SHP77 (cell line): ENCODE data around the gene EBNA1BP2.
A peak's percentile ranks its signal among the peaks of the same experiment; 100 is the strongest.
"Not testable (repeated sequence)": the region's sequence is repeated elsewhere in the genome, so short reads cannot be mapped to it uniquely, and the experiment has no call there.

Experiments
- DNase-seq, 2 experiments: peaks; one replicate each; lab custom pipeline; 2025; lab: John Stamatoyannopoulos, UW

Gene EBNA1BP2

DNA sequence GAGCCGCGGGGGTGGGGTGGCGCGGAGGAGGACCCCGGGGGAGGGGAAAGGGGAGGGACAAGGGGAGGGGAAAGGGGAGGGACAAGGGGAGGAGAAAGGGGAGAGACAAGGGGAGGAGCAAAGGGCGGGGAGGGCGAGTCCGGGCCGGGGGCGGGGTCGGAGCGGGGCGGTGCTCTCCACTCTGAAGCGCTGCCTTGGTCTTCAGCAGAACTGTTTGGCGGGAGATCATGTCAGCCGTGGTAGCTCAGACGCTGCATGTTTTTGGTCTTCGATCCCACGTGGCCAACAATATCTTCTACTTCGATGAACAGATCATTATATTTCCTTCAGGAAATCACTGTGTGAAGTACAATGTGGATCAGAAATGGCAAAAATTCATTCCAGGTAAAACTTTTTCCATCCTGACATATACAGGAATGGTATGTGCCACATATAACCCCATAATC, 460 bp upstream of the EBNA1BP2 start:
- DNase-seq, result peak; percentile 79 to 85

DNA sequence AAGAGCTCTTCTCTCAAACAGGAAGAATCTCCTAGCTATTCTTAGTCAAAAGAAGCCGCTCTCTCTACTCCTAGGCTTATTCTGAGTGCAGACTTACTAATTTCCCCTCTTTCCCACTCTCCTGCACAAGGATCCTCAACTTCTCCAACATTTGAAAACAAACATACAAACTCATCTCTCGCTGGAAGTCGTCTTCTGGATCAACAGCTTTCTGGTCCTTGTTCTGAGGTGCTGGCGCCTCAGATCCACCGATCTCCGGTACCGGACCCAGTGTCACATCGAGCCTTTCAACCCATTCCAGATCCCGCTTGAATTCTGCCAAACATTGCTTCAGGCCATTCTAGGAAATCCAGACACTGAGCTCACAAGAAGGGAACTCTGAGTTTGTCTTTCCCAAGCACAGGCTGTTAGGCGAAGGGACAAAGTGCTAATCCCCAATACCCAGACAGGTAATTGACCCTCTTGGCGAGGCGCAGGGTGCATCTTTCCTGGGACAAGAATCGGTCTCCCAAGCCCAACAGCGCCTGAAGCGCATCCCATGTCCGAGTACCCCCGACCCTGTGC, 696 bp downstream of the EBNA1BP2 start:
- no peak for DNase-seq

DNA sequence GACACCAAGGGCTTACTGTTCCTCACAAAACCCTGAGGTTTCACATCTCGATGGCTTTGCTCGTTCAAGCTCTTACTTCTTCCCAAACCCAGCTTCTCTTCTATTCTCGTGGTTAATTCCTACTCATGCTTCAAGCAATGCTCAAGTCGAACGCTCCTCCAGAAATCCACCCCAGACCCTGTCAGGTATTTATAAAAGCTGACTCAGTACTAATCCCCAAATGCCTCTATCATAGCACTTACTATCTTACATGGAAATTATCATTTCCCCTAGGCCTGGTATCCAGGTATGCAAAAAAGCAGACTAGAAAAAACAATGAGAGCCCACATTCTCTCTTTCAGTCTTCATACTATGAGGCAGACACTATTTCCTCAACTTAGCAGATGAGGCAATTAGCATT, 6.3 kb downstream of the EBNA1BP2 start:
- DNase-seq, result no peak

DNA sequence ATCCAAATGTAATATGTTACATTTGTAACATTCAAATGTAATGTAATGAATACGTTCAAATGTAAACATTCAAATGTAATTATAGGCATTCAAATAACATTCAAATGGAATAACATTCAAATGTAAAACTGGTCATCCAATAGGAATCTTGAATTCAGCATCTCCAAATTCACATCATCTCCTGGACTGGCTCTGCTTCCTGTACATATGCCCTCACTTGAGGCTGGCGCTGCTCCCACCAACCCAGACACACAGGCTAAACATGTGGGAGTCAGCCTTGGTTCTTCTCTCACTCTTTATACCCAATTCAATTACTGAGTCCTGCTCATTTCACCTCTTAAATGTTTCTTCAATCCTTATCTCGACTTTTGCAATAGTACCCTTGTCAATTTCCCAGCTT, 6.9 kb downstream of the EBNA1BP2 start:
- no peak for DNase-seq

DNA sequence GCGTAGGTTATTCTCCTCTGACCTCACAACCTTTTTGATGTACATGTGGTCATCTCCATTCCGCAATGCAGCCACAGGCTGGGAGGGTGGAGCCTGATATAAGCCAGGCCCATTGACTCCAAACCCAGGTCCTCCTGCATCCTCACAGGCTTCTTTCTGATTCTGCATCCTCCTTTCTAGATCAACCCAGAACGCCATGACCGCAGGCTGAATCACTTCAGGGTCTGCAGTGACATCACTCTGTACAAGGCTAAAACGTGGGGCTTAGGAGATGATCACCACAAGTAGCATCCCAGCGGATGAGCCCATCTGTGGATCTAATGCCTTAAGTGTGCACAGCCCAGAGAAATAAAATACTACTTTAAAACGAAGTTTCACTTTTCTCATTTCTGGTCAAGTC, 16.1 kb downstream of the EBNA1BP2 start:
- no peak for DNase-seq

DNA sequence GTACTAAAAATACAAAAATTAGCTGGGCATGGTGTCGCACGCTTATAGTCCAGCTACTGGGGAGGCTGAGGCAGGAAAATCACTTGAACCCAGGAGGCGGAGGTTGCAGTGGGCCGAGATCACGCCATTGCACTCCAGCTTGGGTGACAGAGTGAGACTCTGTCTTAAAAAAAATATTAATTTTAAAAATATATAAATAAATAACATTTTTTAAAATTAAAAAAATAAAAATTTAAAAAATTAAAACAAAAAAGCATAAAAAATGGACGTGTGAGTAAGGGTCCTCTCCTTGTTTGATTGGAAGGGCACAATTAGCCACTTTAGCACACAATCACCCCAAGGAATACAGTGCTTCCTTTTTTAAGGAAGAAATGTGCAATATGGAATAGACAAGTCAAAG, 18.6 kb downstream of the EBNA1BP2 start:
- no peak for DNase-seq

DNA sequence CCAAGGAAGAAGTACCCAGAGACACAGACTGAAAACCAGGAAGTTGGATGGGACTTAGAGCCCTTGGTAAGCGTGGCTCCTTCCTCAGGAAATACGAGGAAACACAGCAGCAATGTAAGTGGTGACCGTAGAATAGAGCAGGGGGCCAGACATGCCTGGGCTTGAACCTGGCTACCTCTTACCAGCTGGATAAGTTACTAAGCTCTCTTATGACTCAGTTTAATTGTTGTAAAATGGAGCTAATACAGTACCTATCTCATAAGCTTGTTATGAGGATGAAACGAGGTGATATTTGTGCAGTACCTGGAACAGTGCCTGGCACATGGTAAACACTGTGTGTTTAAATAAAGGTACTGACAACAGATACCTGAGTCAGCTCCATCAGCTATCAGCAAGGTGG, 19.2 kb downstream of the EBNA1BP2 start:
- no peak for DNase-seq

DNA sequence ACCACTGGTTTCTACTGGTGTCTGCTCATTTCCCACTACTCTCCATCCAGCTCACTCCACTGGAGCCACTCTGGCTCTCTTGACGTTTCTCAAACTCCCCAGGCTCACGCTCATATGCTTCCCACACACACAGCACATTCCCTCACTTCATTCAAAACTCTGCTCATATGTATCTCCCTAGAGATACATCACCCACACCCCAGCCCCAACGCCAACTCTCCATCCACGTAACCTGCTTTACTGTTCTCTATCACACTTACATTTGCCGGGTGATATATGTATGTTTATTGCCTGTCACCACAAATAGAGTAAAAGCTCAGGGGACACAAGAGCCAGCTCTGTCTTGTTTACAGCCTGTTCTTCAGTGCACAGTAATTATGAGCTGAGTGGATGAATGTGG, 22.2 kb downstream of the EBNA1BP2 start:
- no peak for DNase-seq

DNA sequence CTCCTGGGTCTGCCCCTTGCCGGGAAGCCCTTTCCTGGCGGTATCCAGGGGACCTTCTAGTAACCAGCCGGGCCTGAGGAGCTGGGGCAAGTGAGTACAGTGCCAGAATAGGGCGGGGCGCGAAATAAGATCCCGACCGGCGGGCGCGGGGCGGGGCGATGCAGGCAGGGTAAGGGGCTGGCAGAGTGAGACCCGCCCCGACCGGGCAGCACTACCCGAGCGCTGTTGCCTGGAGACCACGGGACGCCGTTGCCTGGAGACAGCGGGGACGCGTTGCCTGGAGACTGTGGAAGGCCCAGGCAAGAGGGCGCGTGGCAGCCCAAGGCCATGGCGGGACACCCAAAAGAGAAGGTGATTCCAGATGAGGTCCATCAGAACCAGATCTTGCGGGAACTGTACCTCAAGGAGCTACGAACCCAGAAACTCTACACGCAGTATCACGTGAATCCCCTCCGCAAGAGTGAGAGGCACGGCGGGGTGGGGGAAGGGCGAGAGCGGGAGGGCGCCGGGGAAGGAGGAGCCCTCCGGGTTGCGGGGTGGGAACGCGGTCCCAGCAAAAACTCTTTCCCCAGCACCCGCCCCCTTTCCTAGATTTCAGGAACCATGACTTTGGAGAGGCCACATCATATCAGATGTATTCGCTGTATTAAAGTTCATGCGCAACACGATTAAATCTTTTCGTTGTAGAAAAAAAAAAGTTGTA, 24.3 kb downstream of the EBNA1BP2 start:
- DNase-seq, result peak; percentile 36 to 43

DNA sequence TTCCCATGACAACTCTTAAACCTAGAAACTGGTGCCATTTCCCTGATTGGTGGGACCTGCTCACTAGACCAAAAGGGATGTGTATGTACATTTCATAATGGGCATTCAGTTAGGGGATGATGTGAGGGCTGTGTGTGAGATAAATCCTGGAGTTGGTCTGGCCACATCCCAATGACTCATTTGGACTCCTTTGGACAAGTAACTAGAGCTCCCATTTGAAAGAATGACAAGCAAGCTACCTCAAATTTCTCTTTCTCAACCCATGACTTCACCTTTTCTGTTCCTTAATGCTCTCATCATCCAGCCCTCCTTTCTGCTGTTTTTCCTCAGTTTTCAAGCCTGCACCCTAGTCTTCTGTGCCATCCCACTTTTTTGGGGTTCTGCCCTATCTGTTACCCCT, 27.9 kb downstream of the EBNA1BP2 start:
- DNase-seq, result no peak

DNA sequence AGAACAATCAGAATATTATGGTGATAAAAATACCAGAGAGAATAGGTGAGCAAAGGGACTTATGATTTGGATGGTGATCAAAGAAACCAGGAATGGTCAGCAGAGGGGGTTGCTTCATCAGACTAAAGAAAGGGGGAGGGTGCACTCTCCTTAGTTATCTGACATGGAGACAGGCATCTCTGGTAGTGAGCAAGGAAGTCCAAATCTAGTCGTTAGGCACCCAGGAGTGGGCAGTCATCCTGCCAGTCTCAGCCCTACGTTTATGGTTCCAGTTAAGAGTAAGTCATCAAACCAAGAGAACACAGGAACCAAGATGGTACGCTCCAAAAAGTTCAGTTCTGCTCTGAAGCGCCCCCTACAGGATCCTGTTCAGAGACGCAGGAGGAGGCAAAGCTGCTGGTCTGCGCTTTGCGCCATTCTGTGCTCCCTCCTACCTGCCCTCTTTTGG, 28.6 kb downstream of the EBNA1BP2 start:
- no peak for DNase-seq

DNA sequence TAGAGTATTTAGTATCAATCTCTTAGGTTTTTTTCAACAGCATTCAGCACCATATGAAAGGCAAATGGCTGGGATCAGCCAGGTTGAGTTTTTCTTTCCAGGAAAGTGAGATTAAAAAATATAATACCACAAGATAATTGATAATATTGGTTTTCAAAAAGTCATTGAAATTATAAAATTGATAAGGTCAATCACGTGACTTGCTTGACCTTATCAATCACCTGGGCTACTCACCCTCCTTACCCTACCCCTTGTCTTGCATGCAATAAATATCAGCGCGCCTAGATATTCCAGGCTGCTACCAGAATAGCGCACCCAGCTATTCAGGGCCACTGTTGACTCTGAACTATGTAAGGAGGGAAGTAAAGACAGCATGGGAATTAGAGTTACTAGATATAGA, 31.5 kb downstream of the EBNA1BP2 start:
- DNase-seq, result no peak

DNA sequence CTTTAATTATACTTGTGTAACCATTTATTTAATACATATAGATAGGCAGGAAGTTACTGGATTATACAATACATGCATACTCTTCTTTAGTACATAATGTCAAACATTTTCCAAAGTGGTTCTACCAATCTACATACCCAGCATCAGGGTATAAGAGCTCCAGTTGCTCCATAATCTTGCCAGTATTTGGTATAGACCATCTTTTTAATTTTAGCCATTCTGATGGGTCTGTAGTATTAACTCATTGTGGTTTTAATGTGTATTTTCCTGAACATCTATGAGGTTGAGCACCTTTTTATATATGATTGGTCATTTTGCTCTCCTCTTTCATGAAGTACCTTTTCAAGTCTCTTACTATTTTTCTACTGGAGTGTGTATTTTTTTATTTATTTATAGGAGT, 32.1 kb downstream of the EBNA1BP2 start:
- DNase-seq, result no peak

DNA sequence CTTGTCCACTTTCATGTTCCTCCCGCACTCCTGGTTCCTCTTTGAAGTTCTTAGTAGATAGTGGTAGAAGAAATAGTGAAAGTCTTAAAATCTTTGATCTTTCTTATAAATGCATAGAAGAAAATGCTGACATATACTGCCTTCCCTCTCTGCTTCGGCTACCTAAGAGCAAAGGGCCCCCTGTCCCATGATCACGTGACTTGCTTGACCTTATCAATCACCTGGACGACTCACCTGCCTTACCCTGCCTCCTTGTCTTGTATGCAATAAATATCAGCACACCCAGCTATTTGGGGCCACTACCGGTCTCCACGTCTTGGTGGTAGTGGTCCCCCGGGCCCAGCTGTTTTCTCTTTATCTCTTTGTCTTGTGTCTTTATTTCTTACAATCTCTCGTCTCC, 32.8 kb downstream of the EBNA1BP2 start:
- DNase-seq, result not testable (repeated sequence)

DNA sequence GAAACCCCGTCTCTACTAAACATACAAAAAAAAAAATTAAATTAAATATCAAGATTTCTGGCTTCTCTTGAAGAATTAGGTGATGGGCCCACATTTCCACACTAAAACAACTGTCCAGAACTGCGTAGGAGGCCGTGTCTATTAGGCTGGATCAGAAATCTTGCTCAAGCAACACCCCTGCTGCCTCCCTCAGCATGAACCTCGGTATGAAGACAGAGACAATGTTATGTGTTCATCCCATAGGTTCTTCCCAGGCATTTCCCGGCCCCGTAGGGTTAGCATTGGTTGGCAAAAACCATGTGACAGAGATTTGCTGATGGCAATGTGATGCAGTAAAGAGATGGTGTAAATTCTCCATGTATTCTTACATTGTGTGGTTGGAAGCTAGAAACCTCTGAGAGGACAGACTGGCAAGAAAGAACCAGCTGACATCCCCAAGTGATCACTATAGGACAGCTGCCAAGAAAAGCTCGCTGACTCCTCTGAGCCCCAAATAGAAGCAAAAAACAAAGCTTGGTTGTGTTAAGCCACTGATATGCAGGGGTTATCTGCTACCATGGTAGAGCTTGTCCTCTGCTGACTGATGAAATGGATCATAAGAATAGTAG, 34.5 kb downstream of the EBNA1BP2 start:
- no peak for DNase-seq

DNA sequence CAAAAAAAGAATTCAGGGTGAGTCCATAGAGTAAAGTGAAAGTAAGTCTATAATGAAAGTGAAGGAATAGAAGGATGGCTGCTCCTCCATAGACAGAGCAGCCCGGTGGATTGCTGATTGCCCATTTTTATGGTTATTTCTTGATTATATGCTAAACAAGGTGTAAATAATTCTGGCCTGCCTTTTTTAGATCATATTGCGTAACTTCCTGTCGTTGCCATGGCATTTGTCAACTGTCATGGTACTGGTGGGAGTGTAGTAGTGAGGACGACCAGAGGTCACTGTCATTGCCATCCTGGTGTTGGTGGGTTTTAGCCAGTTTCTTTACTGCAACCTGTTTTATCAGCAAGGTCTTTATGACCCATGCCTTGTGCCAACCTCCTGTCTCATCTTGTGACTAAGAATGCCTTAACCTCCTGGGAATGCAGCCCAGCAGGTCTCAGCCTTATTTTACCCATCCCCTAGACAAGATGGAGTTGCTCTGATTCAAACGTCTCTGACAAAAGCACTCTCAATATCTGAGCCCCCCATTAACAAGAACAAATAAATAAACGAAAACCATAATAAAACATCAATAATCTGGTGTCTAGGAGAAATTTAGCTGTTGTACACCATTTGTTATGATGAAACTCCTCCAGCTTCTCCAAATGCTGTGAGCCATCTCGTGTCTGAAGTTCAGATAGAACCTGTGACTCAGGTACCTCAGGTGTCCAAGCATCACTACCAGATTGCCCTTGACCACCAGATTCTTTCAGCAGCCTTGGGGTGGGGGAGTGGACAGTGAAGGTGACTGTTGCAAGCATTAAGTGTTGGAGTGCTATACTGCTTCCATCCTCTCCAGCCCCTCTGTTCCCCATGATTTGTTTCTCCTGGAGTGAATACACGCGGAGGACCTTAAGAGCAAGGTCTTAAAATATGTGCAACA, 36.0 kb downstream of the EBNA1BP2 start:
- DNase-seq, result no peak

DNA sequence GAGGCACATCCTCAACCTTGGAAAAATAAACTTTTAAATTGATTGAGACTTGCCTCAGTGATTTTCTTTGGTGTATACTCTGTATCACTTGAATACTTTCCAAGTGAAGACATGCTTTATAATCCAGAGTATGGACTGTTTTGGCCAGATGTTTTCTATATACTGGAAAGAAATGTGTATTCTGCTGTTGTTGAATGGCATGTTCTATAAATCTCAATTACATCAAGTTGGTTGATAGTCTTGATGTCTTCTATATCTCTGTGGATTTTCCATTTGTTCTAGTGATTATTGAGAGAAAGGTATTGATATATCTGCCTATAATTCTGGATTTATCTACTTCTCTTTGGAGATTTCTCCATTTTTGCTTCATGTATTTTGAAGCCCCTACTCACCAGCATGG, 37.5 kb downstream of the EBNA1BP2 start:
- no peak for DNase-seq

DNA sequence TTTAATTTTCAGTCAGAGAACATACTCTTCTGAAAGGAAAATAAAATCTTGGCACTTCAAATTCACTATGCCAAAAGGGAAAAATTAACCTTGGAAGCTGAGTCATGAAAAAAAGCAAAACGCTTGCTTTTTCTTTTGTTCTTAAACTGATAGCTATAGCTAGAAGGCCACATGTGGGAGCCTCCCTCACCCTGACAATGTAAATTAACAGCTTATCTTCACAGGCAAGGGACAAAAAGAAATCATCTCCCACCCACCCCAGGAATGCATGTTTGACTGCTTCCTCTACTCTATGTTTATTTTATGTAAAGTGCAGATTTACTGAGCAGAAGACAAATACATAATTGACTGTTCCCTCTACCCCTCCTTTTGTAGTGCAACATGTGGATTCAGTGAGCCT, 38.0 kb downstream of the EBNA1BP2 start:
- DNase-seq, result no peak

DNA sequence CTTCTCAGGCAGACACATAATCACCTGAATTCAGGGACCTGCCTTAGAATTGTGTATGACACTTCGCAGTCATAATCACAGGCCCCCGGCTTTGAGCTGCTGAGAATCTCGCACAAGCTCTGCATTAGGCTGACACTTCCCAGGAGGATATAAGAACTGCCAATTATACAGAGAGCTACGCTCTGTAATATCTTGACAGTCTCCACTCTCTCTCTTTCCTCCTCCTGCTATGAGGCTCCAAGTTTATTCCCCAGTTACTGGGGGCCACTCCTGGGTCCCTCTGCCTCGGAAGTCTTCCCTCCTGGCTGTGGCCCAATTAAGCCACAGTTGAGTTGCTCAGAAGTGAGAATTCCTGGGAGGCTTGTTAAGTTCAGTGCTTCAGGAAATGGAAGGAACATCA, 42.7 kb downstream of the EBNA1BP2 start:
- no peak for DNase-seq

DNA sequence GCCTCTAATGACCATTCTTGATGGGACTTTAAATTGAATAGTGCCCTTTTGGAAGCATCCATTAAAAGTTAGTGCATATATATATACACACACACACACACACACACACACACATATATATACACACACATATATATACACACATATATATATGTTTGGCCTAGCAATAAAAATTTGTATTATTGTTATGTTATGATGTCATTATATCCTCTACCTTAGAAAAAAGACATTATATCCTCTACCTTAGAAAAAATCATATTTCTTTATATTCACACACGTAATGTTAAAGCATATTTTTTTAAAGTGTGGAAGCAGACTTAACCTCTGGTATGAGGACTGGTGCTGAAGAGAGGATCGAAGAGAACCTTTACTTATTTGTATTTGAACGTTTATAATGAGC, 43.3 kb downstream of the EBNA1BP2 start:
- no peak for DNase-seq

DNA sequence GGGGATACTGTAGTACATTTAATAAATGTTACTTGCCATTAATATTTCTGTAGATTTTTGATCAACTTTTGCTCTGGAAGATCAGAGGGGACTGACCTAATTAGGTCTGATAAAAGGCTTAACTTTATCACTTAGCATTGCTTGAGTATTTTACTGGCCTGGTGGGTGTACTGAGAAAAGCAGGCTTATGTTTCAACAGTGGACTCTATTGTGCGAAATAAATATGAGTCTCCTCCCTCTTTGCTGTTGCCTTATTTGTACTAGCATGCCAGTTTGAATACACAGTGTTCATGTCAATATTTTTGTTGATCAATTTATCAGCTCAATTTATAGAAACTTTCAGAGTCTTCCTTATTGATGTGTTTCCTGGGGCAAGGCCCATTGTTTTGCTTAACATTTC, 49.1 kb downstream of the EBNA1BP2 start:
- DNase-seq, result no peak

DNA sequence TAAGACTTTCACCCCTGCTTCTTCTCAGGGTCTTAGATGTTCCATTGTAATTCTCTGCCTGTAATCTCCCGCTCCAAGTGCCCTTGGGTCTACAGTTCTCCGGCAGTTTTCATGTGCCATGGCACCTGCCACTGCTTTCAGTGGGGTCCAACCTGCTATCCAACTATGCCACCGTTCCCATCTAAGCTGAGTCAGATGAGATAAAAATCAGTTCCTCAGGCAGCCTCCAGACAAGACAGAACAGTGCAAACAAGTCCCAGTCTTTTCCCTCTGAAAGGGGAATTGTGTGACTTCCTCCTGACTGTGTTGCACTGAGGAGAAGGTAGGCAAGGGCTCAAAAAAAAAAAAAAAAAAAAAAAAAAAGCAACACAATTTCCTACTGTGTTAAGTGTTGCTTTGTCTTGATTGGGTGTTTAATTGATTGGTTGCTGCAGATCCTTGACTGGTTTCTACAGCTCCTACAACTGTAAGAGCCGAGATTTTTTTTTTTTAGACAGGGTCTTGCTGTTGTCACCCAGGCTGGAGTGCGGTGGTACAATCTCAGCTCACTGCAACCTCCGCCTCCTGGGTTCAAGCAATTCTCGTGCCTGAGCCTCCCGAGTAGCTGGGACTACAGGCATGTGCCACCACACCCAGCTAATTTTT, 50.7 kb downstream of the EBNA1BP2 start:
- DNase-seq, result no peak
